OCI-LY7 (cell line): Measurements from ENCODE around the gene PLPPR1.

ENCODE experiments used
- CTCF ChIP-seq: fragments of 200-600 bp; sonication (generic); conservative IDR thresholded peaks from 2 replicates; pipeline ENCODE4 v1.5.1; 2014; ENCODE audit warnings: mild to moderate bottlenecking, antibody characterized with exemption, low read length, moderate library complexity, mixed read lengths
- EZH2phosphoT487 ChIP-seq: fragments of 200-600 bp; sonication (generic); IDR thresholded peaks from 2 replicates; pipeline ENCODE4 v1.6.1; 2018; ENCODE audit warnings: low read depth, borderline replicate concordance, mild to moderate bottlenecking, mixed run types, antibody characterized with exemption, low read length, moderate library complexity, mixed read lengths

- TF ChIP-seq EZH2phosphoT487, result no peak
- TF ChIP-seq CTCF, result peak; percentile 70
Observed at GRCh38 chr9:101119206-101119819, 90.8 kb downstream of the PLPPR1 start.
